Suppressor macrophage treated with lipopolysaccharide for 4 hours (primary cell): ENCODE data around the gene PLPPR3.
"Not testable (repeated sequence)": the region's sequence is repeated elsewhere in the genome, so short reads cannot be mapped to it uniquely, and the experiment has no call there.

Experiments
- DNase-seq: peaks from one replicate; pipeline ENCODE4 v3.0.0-alpha.2; 2020

The PLPPR3 gene

DNA sequence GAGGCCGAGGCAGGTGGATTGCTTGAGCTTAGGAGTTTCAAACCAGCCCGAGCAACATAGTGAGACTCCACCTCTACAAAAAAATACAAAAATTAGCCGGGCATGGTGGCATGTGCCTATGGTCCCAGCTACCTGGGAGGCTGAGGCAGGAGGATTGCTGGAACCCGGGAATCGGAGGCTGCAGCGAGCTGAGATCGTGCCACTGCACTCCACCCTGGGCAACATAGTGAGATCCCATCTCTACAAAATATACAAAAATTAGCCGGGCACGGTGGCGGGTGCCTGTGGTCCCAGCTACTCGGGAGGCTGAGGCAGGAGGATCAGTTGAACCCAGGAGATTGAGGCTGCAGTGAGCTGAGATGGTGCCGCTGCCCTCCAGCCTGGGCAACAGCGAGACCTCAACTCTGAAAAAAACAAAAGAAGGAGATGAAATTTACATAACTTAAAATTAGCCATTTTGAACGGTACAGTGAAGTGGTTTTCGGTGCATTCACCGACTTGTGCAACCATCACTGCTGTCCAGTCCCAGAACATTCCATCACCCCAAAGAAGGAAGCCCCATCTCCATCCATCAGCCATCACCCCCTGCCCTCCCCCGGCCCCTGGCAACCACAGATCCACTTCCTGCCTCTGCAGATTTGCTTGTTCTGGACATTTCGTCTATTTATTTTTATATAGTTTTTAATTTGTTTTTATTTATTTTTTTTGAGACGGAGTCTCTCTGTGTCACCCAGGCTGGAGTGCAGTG lies 4.3 kb upstream of the PLPPR3 start:
- DNase-seq, result peak; percentile 36

DNA sequence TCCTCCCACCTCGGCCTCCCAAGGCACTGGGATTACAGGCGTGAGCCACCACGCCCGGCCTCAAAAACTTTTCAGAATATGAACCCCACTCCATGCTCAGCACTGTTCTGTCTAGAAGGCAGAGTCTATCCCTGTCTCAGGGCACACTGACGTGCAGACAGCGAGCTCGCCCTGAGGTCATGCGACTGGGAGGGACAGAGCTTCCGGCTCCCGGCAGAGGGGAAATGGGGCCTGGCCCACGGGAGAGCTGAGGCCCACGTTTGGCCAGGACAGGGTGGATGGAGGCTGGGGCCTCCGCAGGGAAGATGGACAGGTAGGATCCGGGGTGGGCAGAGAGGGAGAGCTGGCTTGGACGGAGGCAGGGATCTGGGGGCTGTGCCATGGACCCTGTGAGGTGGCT lies 3.1 kb upstream of the PLPPR3 start:
- DNase-seq, result peak; percentile 80

DNA sequence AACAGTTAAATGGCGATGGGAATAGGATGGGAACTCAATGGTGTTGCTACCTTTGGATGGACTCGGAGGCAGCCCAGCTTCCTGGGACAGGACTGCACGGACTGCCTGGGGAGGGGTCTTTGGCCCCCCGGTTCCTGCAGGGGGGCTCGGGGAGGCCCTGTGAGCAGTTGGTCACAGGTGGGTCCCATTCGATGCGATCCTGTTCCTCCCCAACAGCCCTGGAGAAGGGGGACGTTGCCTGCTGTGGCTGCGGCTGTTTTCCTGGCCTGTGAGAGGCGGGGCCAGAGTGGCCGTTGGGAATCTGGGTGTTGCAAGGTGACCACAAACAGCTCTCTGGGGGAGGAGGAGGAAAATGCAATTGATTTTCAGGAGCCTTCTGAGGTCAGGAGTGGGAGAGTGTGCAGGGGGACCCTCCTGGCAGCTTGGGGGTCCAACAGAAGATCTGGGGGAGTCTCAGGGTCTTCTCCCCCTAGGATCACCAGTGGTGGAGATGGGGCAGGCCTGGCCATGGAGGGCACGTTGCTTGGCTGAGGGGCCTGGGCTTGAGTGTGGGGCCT lies 1.9 kb upstream of the PLPPR3 start:
- peak; percentile 23 for DNase-seq

DNA sequence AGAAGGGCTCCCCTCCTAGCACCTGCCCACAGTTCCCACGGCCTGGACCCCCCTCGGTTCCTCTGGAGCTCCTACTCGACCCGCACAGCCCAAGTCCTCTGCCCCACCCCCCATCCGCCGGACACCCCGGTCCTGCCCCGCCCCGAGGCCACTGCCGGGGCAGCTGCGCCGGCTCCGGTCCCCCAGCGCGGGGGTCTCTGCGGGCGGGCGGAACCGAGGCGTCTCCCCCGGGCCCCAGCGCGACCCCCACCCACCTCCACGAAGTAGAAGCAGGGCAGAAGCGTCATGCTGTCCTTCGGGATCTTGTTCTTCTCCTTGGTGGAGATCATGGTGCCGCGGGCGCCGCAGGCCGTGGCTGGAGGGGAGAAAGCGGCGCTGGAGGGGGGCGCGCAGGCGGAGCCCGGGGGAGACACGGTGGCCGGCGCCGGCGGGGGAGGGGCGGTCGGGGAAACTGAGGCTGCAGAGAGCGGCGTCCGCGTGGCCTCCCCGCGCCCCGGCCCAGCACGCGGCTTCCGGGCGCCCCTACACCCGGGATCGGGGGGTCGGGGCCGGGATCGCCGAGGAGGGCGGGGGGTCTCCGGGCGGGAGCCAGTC lies 427 bp downstream of the PLPPR3 start:
- DNase-seq, result no peak

DNA sequence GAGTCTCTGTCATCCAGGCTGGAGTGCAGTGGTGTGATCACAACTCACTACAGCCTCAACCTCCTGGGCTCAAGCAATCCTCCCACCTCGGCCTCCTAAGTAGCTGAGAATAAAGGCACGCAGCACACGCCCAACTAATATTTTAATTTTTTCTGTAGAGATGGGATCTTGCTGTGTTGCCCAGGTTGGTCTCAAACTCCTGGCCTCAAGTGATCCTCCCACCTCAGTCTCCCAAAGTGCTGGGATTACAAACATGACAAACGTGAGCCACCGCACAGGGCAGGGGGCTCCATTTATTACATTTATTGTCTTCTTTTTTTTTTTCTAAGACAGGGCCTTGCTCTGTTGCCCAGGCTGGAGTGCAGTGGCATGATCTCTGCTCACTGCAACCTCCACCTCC lies 1.5 kb downstream of the PLPPR3 start:
- DNase-seq, result not testable (repeated sequence)

DNA sequence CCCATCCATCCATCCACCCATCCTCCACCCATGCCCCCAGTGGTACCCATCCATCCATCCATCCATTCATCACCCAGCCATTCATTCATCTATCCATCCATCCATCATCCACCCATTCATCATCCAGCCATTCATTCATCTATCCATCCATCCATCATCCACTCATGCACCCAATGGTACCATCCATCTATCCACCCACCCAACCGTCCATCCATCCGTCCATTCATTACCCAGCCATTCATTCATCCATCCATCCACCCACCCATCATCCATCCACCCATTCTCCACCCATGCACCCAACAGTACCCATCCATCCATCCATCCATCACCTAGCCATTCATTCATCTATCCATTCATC lies 5.3 kb downstream of the PLPPR3 start:
- DNase-seq, result no peak

DNA sequence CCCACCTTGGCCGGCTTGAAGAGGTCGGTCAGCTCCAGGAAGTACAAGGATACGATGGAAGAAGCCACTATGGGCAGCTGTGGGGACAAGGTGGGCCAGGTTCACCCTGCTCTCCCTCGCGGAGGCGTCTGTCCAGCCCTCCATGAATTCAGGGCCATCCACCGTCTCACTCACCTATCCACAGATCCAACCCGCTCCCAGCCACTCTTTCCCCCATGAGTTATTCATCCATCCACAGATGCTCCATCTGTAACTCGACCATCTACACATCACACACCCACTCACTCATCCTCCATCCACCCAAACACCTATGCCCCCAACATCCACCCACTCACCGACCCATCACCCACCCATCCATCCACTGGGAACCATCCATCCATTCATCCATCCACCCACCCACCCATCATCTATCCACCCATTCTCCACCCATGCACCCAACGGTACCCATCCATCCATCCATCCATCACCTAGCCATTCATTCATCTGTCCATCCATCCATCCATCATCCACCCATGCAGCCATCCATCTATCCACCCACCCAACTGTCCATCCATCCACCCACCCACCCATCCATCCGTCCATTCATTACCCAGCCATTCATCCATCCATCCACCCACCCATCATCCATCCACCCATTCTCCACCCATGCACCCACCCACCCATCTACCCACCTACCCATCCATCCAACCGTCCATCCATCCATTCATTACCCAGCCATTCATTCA lies 5.8 kb downstream of the PLPPR3 start:
- no peak for DNase-seq

DNA sequence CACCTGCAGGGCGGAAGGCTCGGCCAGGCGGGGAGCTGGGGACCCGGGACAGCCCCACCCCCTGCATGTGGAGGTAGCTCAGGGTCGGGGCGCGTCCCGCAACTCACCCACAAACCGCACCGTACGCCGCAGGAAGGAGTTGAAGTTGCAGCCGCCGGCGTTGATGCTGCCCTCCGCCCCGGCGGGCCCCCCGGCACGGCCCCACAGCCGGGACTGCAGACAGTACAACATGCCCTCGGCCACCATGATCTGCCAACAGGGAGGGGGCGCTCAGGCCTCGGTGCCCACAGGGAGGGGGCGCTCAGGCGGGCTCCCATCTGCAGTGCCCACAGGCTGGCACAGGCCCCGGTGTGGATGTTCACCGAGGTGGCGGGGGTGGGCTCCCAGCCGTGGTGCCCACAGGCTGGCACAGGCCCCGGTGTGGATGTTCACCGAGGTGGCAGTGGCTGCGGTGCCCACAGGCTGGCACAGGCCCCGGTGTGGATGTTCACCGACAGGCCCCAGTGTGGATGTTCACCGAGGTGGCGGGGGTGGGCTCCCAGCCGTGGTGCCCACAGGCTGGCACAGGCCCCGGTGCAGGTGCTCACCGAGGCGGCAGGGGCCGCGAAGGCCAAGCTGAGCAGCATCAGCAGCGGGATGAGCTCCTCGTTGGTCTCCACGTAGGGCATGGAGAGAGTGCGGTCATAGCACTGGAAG lies 6.5 kb downstream of the PLPPR3 start:
- DNase-seq, result no peak

DNA sequence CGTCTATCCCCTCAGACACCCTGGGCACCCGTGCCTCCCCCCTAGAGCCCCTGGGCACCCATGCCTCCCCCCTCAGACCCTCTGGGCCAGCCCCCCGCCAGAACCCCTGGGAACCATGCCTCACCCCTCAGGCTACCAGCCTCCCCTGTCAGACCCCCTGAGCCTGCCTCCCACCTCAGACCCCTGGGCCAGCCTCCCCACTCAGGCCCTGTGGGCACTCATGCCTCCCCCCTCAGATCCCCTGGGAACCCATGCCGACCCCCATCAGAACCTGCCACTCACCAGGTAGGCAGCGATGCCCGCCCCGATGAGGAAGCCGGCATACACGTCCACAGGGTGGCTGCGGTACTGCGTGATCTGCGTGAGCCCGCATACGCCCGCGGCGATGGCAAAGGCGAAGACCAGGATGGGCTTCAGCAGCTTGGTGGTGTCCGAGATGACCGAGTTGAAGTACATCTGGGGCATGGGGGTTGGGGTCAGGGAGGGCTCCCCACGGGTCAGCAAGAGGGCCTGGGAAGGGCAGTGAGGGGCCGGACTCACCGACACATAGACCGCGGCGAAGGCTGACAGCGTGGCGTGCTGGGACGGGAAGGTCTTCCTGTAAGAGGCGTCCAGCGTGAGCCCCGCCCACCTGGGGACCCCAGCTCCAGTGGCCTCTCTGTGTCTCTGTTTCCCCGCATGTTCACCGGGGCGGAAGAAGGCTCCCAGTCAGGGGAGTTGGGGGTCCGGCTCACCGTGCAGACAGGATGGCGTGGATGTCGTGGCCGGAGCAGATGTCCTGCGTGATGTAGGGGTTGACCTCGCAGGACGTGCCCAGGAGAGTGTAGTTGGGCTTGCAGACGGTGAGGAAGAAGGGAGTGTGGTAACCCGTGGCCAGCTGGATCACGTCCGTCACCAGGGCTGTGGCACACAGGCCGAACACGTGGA lies 7.3 kb downstream of the PLPPR3 start:
- no peak for DNase-seq

DNA sequence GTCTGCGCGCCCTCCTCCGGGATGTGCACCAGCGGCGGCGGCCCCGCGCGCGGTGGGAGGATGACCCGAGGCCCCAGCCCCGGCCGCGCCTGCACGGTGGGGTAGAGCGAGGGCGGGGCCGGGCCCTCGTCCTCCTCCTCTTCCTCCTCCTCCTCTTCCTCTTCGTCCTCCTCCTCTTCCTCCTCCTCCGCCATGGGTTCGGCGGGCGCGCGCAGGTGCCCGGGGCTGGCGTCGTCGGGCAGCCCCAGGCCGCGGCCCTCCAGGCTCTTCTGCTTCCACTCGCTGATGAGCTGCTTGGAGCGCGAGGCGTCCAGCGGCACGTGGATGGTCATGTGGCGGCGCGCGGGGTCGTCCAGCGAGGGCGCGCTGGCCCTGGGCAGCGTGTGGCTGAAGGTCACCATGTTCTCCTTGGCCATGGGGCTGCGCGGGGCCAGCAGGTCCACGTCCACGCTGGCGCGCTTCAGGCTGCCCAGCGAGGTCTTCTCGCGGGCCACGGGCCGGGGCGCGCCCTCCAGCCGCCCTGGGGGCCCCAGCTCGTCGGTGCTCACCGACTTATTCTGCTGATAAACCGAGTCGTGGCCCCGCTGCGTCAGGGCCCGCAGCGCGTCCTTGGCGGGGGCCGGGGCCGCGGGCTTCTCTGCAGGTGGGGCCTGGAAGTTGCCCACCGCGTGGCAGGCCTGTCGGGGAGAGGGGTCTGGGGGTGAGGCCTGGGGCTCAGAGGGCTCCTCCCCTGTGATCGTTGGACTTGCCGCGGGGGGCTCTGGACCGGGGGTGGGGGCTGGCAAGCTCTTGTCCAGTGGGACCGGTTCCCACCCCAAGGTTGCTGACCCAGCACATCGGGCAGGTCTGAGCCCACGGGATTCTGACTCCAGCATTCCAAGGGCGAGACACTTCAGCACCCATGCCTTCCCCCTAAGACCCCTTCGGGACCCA lies 8.3 kb downstream of the PLPPR3 start:
- DNase-seq, result no peak

DNA sequence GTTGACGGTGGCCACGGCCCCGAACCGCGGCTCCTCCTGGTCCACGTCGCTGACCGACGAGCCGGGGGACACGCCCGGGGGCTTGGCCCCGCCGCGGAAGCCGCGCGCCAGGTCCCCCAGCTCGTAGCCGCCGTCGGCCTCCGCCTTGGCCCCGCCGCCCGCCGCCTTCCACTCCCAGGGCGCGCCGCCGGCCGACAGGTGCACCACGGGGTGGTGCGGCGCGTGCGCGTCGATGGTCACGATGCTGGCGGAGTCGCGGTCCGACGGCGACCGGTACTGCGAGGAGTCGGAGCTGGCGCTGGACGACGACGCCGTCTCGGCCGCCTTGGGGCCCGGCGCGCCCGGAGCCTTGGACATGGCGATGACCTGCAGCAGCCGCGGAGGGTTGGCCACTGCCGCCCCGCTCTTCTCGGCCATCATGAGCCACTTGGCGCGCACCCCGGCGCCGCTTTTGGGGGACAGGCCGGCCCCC lies 9.0 kb downstream of the PLPPR3 start:
- no peak for DNase-seq

DNA sequence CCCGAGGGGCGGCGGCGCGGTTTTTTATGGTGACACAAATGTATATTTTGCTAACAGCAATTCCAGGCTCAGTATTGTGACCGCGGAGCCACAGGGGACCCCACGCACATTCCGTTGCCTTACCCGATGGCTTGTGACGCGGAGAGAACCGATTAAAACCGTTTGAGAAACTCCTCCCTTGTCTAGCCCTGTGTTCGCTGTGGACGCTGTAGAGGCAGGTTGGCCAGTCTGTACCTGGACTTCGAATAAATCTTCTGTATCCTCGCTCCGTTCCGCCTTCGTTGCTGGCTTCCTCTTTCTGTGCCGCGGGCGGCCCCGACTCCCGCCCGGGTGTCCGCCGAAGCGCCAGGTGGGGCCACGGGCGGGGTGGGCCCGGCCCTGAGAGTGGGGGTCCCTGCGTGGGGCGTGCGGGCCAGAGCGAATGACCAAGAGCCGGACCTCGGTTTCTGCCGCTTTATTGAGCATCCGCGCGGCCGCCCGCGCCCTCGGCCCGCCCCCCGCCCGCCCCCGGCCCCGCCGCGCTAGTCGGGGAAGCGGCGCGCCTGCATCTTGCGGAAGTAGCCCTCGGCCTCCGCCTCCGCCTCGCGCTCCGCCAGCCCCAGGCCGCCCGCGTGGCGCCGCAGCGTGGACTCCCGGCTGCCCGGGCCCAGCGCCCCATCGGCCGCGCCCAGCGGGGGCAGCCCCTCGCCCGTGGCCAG lies 9.6 kb downstream of the PLPPR3 start:
- no peak for DNase-seq

DNA sequence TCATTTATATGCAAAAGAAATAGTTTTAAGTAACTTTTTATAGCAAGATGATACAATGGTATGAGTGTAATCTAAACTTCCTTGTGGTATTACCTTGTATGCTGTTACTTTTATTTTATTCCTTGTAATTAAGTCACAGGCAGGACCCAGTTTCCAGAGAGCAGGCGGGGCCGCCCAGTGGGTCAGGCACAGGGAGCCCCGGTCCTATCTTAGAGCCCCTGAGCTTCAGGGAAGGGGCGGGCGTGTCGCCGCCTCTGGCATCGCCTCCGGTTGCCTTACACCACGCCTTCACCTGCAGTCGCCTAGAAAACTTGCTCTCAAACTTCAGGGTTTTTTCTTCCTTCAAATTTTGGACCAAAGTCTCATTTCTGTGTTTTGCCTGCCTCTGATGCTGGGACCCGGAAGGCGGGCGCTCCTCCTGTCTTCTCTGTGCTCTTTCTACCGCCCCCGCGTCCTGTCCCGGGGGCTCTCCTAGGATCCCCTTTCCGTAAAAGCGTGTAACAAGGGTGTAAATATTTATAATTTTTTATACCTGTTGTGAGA lies 10.2 kb downstream of the PLPPR3 start:
- DNase-seq, result no peak

DNA sequence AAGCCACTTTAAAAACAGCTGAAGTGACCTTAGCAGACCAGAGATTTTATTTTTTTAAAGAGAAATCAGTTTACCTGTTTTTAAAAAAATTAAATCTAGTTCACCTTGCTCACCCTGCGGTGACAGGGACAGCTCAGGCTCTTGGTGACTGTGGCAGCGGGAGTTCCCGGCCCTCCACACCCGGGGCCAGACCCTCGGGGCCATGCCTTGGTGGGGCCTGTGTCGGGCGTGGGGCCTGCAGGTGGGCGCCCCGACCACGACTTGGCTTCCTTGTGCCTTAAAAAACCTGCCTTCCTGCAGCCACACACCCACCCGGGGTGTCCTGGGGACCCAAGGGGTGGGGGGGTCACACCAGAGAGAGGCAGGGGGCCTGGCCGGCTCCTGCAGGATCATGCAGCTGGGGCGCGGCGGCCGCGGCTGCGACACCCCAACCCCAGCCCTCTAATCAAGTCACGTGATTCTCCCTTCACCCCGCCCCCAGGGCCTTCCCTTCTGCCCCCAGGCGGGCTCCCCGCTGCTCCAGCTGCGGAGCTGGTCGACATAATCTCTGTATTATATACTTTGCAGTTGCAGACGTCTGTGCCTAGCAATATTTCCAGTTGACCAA lies 10.8 kb downstream of the PLPPR3 start:
- no peak for DNase-seq

DNA sequence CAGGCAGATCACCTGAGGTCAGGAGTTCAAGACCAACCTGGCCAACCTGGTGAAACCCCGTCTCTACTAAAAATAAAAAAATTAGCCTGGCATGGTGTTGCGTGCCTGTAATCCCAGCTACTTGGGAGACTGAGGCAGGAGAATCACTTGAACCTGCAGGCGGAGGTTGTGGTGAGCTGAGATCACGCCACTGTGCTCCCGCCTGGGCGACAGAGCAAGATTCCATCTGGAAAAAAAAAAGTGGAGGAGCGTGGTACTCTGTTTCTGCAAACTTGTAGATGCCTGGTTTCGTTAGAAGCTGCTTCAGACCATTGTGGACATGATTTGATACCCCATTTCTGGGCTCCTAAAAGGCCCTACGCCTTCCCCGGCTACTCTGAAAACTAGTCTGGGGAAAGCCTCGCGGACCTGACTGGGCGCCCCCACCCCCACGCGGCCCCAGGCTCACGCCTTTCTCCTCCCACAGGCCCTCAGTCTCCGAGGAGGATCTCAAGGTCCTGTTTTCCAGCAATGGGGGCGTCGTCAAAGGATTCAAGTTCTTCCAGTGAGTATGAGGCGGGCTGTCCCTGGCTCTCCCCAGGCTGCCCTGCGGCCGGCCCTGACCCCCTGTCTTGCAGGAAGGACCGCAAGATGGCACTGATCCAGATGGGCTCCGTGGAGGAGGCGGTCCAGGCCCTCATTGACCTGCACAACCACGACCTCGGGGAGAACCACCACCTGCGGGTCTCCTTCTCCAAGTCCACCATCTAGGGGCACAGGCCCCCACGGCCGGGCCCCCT lies 11.5 kb downstream of the PLPPR3 start:
- no peak for DNase-seq

DNA sequence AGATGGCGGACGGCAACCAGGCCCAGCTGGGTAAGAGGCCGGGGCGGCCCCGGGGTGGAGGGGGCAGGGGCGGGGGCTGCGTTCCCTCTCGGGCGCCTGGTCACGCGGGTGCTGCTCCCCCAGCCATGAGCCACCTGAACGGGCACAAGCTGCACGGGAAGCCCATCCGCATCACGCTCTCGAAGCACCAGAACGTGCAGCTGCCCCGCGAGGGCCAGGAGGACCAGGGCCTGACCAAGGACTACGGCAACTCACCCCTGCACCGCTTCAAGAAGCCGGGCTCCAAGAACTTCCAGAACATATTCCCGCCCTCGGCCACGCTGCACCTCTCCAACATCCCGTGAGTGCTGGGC lies 13.4 kb downstream of the PLPPR3 start:
- DNase-seq, result no peak

DNA sequence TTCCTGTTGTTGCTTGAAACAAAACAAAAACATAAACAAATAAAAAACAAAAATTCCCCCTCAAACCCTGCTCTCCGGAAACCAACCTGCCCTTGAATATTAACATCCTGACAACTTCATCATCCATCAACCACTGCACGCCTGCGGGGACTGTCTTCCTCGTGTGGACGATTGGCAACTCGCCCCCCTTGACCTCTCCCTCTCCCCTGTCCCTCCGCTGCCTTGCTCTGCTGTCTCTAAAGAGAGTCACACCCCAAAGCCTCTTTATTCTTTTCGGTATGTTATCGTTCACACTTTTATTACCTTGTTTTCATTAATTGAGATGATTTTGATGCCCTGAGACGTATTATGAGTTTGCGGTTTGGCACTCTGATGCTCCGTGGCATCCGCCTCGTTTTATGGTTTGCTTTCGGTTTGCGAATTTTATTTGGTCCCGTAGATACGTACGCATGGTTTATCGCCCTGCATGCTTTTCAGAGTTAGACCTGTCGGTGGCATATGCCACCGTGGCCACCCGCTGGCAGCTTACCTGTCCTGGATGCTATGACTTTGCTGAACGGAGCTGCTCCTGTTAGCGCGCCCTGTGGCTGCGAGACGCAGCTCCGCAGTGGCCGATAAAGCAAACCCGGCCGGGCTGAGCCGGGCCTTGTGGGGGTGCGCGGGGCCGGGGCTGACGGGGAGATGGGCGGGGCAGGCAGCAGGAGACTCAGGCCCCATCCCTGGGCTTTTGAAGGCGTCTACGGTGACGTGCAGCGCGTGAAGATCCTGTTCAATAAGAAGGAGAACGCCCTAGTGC lies 13.9 kb downstream of the PLPPR3 start:
- DNase-seq, result no peak
